Ovary (tissue), 9 donors: ENCODE results near the gene EXOSC7. TPM values are rescaled to one million over a fixed set of nuclear protein-coding genes. Genes with fewer than 3 reads are reported as not detected.

Experiments used
- DNase-seq, 5 donors: peaks; one replicate each; pipeline ENCODE4 v3.0.0-alpha.2; 2019 to 2020
- H3K27ac ChIP-seq, 2 donors: fragments of 200-600 bp; one replicate each; pipeline versions ENCODE4 v1.5.1 to v1.8.0; 2019 to 2022
- H3K27me3 ChIP-seq: fragments of 200-600 bp; one replicate; pipeline ENCODE4 v1.8.0; 2022
- H3K36me3 ChIP-seq: fragments of 200-600 bp; sonication (generic); one replicate; pipeline ENCODE4 v1.5.1; 2019
- H3K4me1 ChIP-seq: one replicate; pipeline ENCODE4 v1.8.1; 2013; ENCODE audit warnings: mild to moderate bottlenecking, moderate library complexity; ENCODE audit not compliant: insufficient read depth
- H3K4me3 ChIP-seq: fragments of 200-600 bp; sonication (generic); one replicate; pipeline ENCODE4 v1.5.1; 2017
- H3K9me3 ChIP-seq, 2 donors: fragments of 200-600 bp in 1 of 2; sonication (generic) in 1 of 2; one replicate each; pipeline versions ENCODE4 v1.5.1 to v1.8.1; 2013 to 2019; ENCODE audit warnings: mild to moderate bottlenecking in 1 of 2, moderate library complexity in 1 of 2
- EP300 ChIP-seq: sonication (generic); formaldehyde crosslinking; IDR thresholded peaks from one replicate; pipeline ENCODE4 v1.6.1; 2017; ENCODE audit warnings: antibody characterized with exemption
- POLR2A ChIP-seq: fragments of 450-650 bp; IDR thresholded peaks from one replicate; pipeline ENCODE4 v1.6.1; 2017; ENCODE audit warnings: antibody characterized with exemption, mild to moderate bottlenecking, moderate library complexity
- WGBS, 3 donors: extraction: QIAGEN DNeasy Blood & Tissue Kit in 1 of 3; methylation state at CpG; one replicate each; pipeline versions ENCODE4 v1.1.5 to v1.1.7; 2013 to 2017; 5-methylcytosine and 5-hydroxymethylcytosine counted together
- intact Hi-C, 4 donors: fragments of 100-400 bp; cut with DNase I; formaldehyde crosslinking; loops; one replicate each; pipeline versions ENCODE4 v1.11.0 to v1.15.1; 2022 to 2023
- polyA plus RNA-seq, 2 donors: library from polyadenylated mRNA; stranded (reverse); fragments of 200-250 nt in 1 of 2; fragments of 350-450 nt in 1 of 2; fragmentation: Illumina TruSeq in 1 of 2; extraction: RNeasy Lipid Tissue Mini Kit (QIAGEN cat#74804) in 1 of 2; gene quantifications; one replicate each; pipeline ENCODE4 v1.2.3, GENCODE V29; 2013 to 2014
- total RNA-seq, 7 donors: library from RNA; depleted of rRNA in 2 of 7; stranded (reverse); fragments of >200 nt in 2 of 7; fragmentation: NEBNext Ultra II Directional in 3 of 7; extraction: Animal tissue kit (Norgen Biotek cat#: 25700) in 3 of 7; gene quantifications; one replicate each; pipeline versions ENCODE4 v1.1.0 to v1.2.4, GENCODE V29; 2016 to 2023
- TF ChIP-seq, protein P1 (sequence below), 3 donors: fragments of 450-650 bp in 2 of 3; fragments of 200-600 bp in 1 of 3; IDR thresholded peaks; one replicate each; pipeline versions ENCODE4 v1.5.1 to v1.8.0; 2016 to 2022; ENCODE audit warnings: antibody characterized with exemption in 3 of 3, mild to moderate bottlenecking in 1 of 3
- donor health status: DM: no; HTN: no; CAD: no; lungs with moderate emphysema.
- donor health status: DM: no; HTN: no; CAD: no.
- donor health status: Bipolar disorder and iron deficiency.
- donor health status: DM: yes; HTN: yes; CAD: no.
- donor health status: DM: no; HTN: no; CAD: no.
- donor health status: DM: yes; HTN: yes; CAD: no.

Gene EXOSC7
- total and polyA plus RNA-seq, 9 donors = 28.3 to 39.3 (median 35.4) TPM

- intact Hi-C loops = no loop called here
- 93 to 96% (median 93%) methylated on average over 5 of the region's 5 CpGs for WGBS, 3 donors
- Histone ChIP-seq H3K9me3 (no peaks in the 10 kb centered on the region), H3K27me3 (no peaks in the 10 kb centered on the region), H3K36me3 (no peaks in the 10 kb centered on the region), H3K4me1 (no peaks in the 10 kb centered on the region), H3K27ac (no peak overlapping the region), H3K4me3 (no peak overlapping the region)
- DNase-seq = no peak
- TF ChIP-seq, protein P1, sequence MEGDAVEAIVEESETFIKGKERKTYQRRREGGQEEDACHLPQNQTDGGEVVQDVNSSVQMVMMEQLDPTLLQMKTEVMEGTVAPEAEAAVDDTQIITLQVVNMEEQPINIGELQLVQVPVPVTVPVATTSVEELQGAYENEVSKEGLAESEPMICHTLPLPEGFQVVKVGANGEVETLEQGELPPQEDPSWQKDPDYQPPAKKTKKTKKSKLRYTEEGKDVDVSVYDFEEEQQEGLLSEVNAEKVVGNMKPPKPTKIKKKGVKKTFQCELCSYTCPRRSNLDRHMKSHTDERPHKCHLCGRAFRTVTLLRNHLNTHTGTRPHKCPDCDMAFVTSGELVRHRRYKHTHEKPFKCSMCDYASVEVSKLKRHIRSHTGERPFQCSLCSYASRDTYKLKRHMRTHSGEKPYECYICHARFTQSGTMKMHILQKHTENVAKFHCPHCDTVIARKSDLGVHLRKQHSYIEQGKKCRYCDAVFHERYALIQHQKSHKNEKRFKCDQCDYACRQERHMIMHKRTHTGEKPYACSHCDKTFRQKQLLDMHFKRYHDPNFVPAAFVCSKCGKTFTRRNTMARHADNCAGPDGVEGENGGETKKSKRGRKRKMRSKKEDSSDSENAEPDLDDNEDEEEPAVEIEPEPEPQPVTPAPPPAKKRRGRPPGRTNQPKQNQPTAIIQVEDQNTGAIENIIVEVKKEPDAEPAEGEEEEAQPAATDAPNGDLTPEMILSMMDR (IDR thresholded peaks at IDR 0.05) = no peak
Measured at GRCh38 chr3:44954304-44954703, 21.7 kb upstream of the EXOSC7 start.

- H3K27me3 ChIP-seq = no peaks in the 10 kb centered on the region
- 52 to 58% (median 56%) methylated on average over 3 of the region's 3 CpGs for WGBS, 3 donors
- no peak for TF ChIP-seq EP300
- TF ChIP-seq, protein P1 (IDR thresholded peaks at IDR 0.05) = no peak
- TF ChIP-seq POLR2A = no peak
- intact Hi-C loops = no loop called here
- H3K36me3 ChIP-seq = no peaks in the 10 kb centered on the region
- no peak overlapping the region for H3K27ac ChIP-seq
- no peak for DNase-seq
- no peaks in the 10 kb centered on the region for H3K9me3 ChIP-seq
- H3K4me3 ChIP-seq = no peak overlapping the region
- no peaks in the 10 kb centered on the region for H3K4me1 ChIP-seq
Measured at GRCh38 chr3:44954962-44955361, 21.1 kb upstream of the EXOSC7 start.

GRCh38 chr3:44955917-44956316 lies 20.1 kb upstream of the EXOSC7 start:
- Histone ChIP-seq H3K27ac (no peak overlapping the region), H3K36me3 (no peaks in the 10 kb centered on the region), H3K27me3 (no peaks in the 10 kb centered on the region), H3K9me3 (no peaks in the 10 kb centered on the region), H3K4me3 (no peak overlapping the region), H3K4me1 (no peaks in the 10 kb centered on the region)
- no peak for DNase-seq
- TF ChIP-seq, protein P1 (IDR thresholded peaks at IDR 0.05) = no peak
- TF ChIP-seq EP300 (no peak), POLR2A (no peak)
- intact Hi-C loops = no loop called here
- 86 to 95% (median 93%) methylated on average over 1 of the region's 1 CpG for WGBS, 3 donors

DNA sequence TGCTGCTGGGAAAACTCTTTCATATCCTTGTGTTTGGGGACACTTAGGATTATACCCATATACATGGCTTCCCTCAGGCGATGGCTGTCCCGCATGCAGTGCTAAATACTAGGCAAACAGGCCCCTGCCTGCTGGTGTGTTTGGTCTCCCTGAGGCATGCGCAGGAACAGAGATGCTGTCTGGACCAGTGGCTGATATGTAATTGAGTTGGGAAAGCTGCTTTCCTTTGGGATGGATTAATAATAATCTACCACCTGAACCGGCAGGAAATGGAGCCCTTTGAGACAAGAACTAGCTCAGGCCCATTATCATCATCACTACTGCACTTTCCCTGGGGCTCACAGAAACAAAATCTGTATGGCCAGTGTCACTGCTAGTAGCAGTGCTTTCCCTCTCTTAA lies 18.1 kb upstream of the EXOSC7 start:
- no peaks in the 10 kb centered on the region for H3K36me3 ChIP-seq
- no peaks in the 10 kb centered on the region for H3K27me3 ChIP-seq
- H3K9me3 ChIP-seq = no peaks in the 10 kb centered on the region
- WGBS, 3 donors = 95 to 99% (median 95%) methylated on average over 4 of the region's 4 CpGs
- TF ChIP-seq POLR2A = no peak
- TF ChIP-seq, protein P1 (IDR thresholded peaks at IDR 0.05) = no peak
- H3K27ac ChIP-seq = no peak overlapping the region
- intact Hi-C loops = no loop called here
- no peak for DNase-seq
- no peaks in the 10 kb centered on the region for H3K4me1 ChIP-seq
- H3K4me3 ChIP-seq = no peak overlapping the region

DNA sequence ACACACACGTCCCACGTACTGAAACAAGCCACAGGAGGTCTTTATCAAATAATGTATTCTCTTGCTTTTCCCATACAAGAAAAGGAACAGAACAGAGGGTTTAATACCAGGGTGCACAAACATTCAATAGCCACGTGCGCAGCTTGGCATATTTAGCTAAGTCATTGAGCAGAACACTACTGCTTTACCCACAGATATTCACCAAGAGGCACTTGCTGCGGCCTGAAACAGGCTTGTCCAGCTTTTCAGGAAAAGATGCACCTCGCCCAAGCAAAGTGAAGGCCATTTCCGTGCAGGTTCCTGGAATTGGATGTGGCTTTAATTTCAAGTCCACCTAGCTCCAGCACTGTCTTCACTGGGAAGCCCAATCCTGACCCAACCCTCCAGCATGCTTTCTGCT lies 17.7 kb upstream of the EXOSC7 start:
- no peaks in the 10 kb centered on the region for H3K36me3 ChIP-seq
- no peaks in the 10 kb centered on the region for H3K4me1 ChIP-seq
- H3K4me3 ChIP-seq = no peak overlapping the region
- 89 to 94% (median 90%) methylated on average over 7 of the region's 7 CpGs for WGBS, 3 donors
- no peak for TF ChIP-seq POLR2A
- no peak for TF ChIP-seq EP300
- no peak overlapping the region for H3K27ac ChIP-seq
- intact Hi-C loops = no loop called here
- H3K9me3 ChIP-seq = no peaks in the 10 kb centered on the region
- no peaks in the 10 kb centered on the region for H3K27me3 ChIP-seq
- DNase-seq = no peak
